SK-N-SH treated with all-trans-retinoic acid at 6 μM for 48 hours (cell line): ENCODE results near the gene GPC6.
A peak's percentile ranks its signal among the peaks of the same experiment; 100 is the strongest.

Experiments
- ATAC-seq: fragments of 200-7000 bp; cut with Tn5 transposase; 3 replicates; pipeline ENCODE4 v1.9.1; 2020; ENCODE audit warnings: mild to moderate bottlenecking, moderate library complexity
- BACH2 ChIP-seq: fragments of 250-450 bp; sonication (Bioruptor Pico); IDR thresholded peaks from 2 replicates; pipeline ENCODE4 v1.9.0; 2021; ENCODE audit warnings: mild to moderate bottlenecking, borderline replicate concordance
- CREB5 ChIP-seq: fragments of 250-450 bp; sonication (Bioruptor Pico); IDR thresholded peaks from 2 replicates; pipeline ENCODE4 v1.5.1; 2020; ENCODE audit warnings: low read depth, mild to moderate bottlenecking, moderate library complexity
- CSRNP3 ChIP-seq: fragments of 250-450 bp; sonication (Bioruptor Pico); IDR thresholded peaks from 2 replicates; pipeline ENCODE4 v1.5.1; 2021; ENCODE audit warnings: mild to moderate bottlenecking, moderate library complexity
- ESRRG ChIP-seq: fragments of 250-450 bp; sonication (Bioruptor Pico); IDR thresholded peaks from 2 replicates; pipeline ENCODE4 v1.6.1; 2021; ENCODE audit warnings: mild to moderate bottlenecking
- ISL1 ChIP-seq: fragments of 250-450 bp; sonication (Bioruptor Pico); IDR thresholded peaks from 2 replicates; pipeline ENCODE4 v2.1.2; 2022; ENCODE audit warnings: mild to moderate bottlenecking, moderate library complexity
- OSR1 ChIP-seq: fragments of 250-450 bp; sonication (Bioruptor Pico); IDR thresholded peaks from 2 replicates; pipeline ENCODE4 v1.8.0; 2022; ENCODE audit warnings: moderate library complexity, mild to moderate bottlenecking, inconsistent platforms
- PATZ1 ChIP-seq: fragments of 250-450 bp; sonication (Bioruptor Pico); IDR thresholded peaks from 2 replicates; pipeline ENCODE4 v1.8.0; 2020; ENCODE audit warnings: mild to moderate bottlenecking, moderate library complexity, borderline replicate concordance
- POU6F1 ChIP-seq: fragments of 250-450 bp; sonication (Bioruptor Pico); IDR thresholded peaks from 2 replicates; pipeline ENCODE4 v1.8.0; 2021; ENCODE audit warnings: low read depth, mild to moderate bottlenecking, moderate library complexity, borderline replicate concordance
- PPARA ChIP-seq: fragments of 250-450 bp; sonication (Bioruptor Pico); IDR thresholded peaks from 2 replicates; pipeline ENCODE4 v1.5.0; 2020; ENCODE audit warnings: mild to moderate bottlenecking, borderline replicate concordance
- TCF4 ChIP-seq: fragments of 250-450 bp; sonication (Bioruptor Pico); IDR thresholded peaks from 2 replicates; pipeline ENCODE4 v1.8.0; 2021; ENCODE audit warnings: mild to moderate bottlenecking, moderate library complexity, borderline replicate concordance
- TOX ChIP-seq: fragments of 250-450 bp; sonication (Bioruptor Pico); IDR thresholded peaks from 2 replicates; pipeline ENCODE4 v1.8.0; 2021; ENCODE audit warnings: mild to moderate bottlenecking, moderate library complexity, borderline replicate concordance
- TSHZ2 ChIP-seq: fragments of 250-450 bp; sonication (Bioruptor Pico); IDR thresholded peaks from 2 replicates; pipeline ENCODE4 v1.5.0; 2020; ENCODE audit warnings: mild to moderate bottlenecking, moderate library complexity
- ZC3H10 ChIP-seq: fragments of 250-450 bp; sonication (Bioruptor Pico); IDR thresholded peaks from 2 replicates; pipeline ENCODE4 v1.5.1; 2021; ENCODE audit warnings: mild to moderate bottlenecking, moderate library complexity
- ZFP30 ChIP-seq: fragments of 450-650 bp; formaldehyde crosslinking; IDR thresholded peaks from 2 replicates; pipeline ENCODE4 v1.5.0; 2022; ENCODE audit warnings: mild to moderate bottlenecking, moderate library complexity
- ZNF565 ChIP-seq: fragments of 450-650 bp; formaldehyde crosslinking; conservative IDR thresholded peaks from 2 replicates; pipeline ENCODE4 v1.5.0; 2020; ENCODE audit warnings: low read depth, mild to moderate bottlenecking, moderate library complexity
- ZNF70 ChIP-seq: fragments of 450-650 bp; formaldehyde crosslinking; IDR thresholded peaks from 2 replicates; pipeline ENCODE4 v1.5.0; 2020; ENCODE audit warnings: mild to moderate bottlenecking, moderate library complexity
- ZNF8 ChIP-seq: fragments of 450-650 bp; formaldehyde crosslinking; IDR thresholded peaks from 2 replicates; pipeline ENCODE4 v1.5.0; 2020; ENCODE audit warnings: mild to moderate bottlenecking, moderate library complexity

GPC6 gene

GRCh38 chr13:94114166-94114565 is 887.6 kb downstream of the GPC6 start:
- TF ChIP-seq CREB5 (CRISPR knock-in tag), result no peak
- ATAC-seq, result no peak

GRCh38 chr13:94115054-94115453 is 888.4 kb downstream of the GPC6 start:
- TF ChIP-seq OSR1 (no peak), TCF4 (CRISPR knock-in tag) (no peak), ZNF70 (no peak), PATZ1 (CRISPR knock-in tag) (no peak)
- no peak for ATAC-seq

- TF ChIP-seq ISL1, result no peak
- no peak for TF ChIP-seq ESRRG (CRISPR knock-in tag)
- no peak for TF ChIP-seq POU6F1 (CRISPR knock-in tag)
- TF ChIP-seq BACH2 (CRISPR knock-in tag), result no peak
- no peak for ATAC-seq
These were observed 892.8 kb downstream of the GPC6 start for GRCh38 chr13:94119360-94119936.

GRCh38 chr13:94120878-94121277 is 894.3 kb downstream of the GPC6 start:
- no peak for TF ChIP-seq ZNF8 (CRISPR knock-in tag)
- TF ChIP-seq ZFP30 (CRISPR knock-in tag), result no peak
- ATAC-seq, result no peak

- peak; percentile 87 for ATAC-seq
- TF ChIP-seq PATZ1 (CRISPR knock-in tag) (no peak), POU6F1 (CRISPR knock-in tag) (no peak), PPARA (CRISPR knock-in tag) (no peak), ZNF565 (no peak), CSRNP3 (CRISPR knock-in tag) (no peak), ZC3H10 (CRISPR knock-in tag) (no peak), ZFP30 (CRISPR knock-in tag) (no peak), ESRRG (CRISPR knock-in tag) (no peak), BACH2 (CRISPR knock-in tag) (no peak), TSHZ2 (CRISPR knock-in tag) (no peak), ISL1 (no peak), TOX (CRISPR knock-in tag) (no peak), ZNF70 (no peak), CREB5 (CRISPR knock-in tag) (no peak), OSR1 (no peak)
These were observed 895.1 kb downstream of the GPC6 start for GRCh38 chr13:94121686-94122085.
